SK-N-SH treated with all-trans-retinoic acid at 6 μM for 48 hours (cell line): ENCODE data around the gene OXCT1.

Experiments used
- ATAC-seq: fragments of 200-7000 bp; cut with Tn5 transposase; 3 replicates; pipeline ENCODE4 v1.9.1; 2020; ENCODE audit warnings: mild to moderate bottlenecking, moderate library complexity
- ARNTL ChIP-seq: fragments of 450-650 bp; formaldehyde crosslinking; IDR thresholded peaks from 2 replicates; pipeline ENCODE4 v1.5.0; 2020; ENCODE audit warnings: low read depth, mild to moderate bottlenecking, moderate library complexity, borderline replicate concordance
- CREB5 ChIP-seq: fragments of 250-450 bp; sonication (Bioruptor Pico); IDR thresholded peaks from 2 replicates; pipeline ENCODE4 v1.5.1; 2020; ENCODE audit warnings: low read depth, mild to moderate bottlenecking, moderate library complexity
- CSDC2 ChIP-seq: fragments of 250-450 bp; sonication (Bioruptor Pico); IDR thresholded peaks from 2 replicates; pipeline ENCODE4 v1.5.0; 2020; ENCODE audit warnings: mild to moderate bottlenecking, moderate library complexity
- CSRNP3 ChIP-seq: fragments of 250-450 bp; sonication (Bioruptor Pico); IDR thresholded peaks from 2 replicates; pipeline ENCODE4 v1.5.1; 2021; ENCODE audit warnings: mild to moderate bottlenecking, moderate library complexity
- ESRRG ChIP-seq: fragments of 250-450 bp; sonication (Bioruptor Pico); IDR thresholded peaks from 2 replicates; pipeline ENCODE4 v1.6.1; 2021; ENCODE audit warnings: mild to moderate bottlenecking
- ISL1 ChIP-seq: fragments of 250-450 bp; sonication (Bioruptor Pico); IDR thresholded peaks from 2 replicates; pipeline ENCODE4 v2.1.2; 2022; ENCODE audit warnings: mild to moderate bottlenecking, moderate library complexity
- OSR1 ChIP-seq: fragments of 250-450 bp; sonication (Bioruptor Pico); IDR thresholded peaks from 2 replicates; pipeline ENCODE4 v1.8.0; 2022; ENCODE audit warnings: moderate library complexity, mild to moderate bottlenecking, inconsistent platforms
- PATZ1 ChIP-seq: fragments of 250-450 bp; sonication (Bioruptor Pico); IDR thresholded peaks from 2 replicates; pipeline ENCODE4 v1.8.0; 2020; ENCODE audit warnings: mild to moderate bottlenecking, moderate library complexity, borderline replicate concordance
- PPARA ChIP-seq: fragments of 250-450 bp; sonication (Bioruptor Pico); IDR thresholded peaks from 2 replicates; pipeline ENCODE4 v1.5.0; 2020; ENCODE audit warnings: mild to moderate bottlenecking, borderline replicate concordance
- RARB ChIP-seq: fragments of 250-450 bp; sonication (Bioruptor Pico); IDR thresholded peaks from 2 replicates; pipeline ENCODE4 v1.8.0; 2021; ENCODE audit warnings: mild to moderate bottlenecking, moderate library complexity
- SNAI2 ChIP-seq: fragments of 250-450 bp; sonication (Bioruptor Pico); IDR thresholded peaks from 2 replicates; pipeline ENCODE4 v1.5.0; 2020; ENCODE audit warnings: mild to moderate bottlenecking, moderate library complexity
- TCF4 ChIP-seq: fragments of 250-450 bp; sonication (Bioruptor Pico); IDR thresholded peaks from 2 replicates; pipeline ENCODE4 v1.8.0; 2021; ENCODE audit warnings: mild to moderate bottlenecking, moderate library complexity, borderline replicate concordance
- TOX ChIP-seq: fragments of 250-450 bp; sonication (Bioruptor Pico); IDR thresholded peaks from 2 replicates; pipeline ENCODE4 v1.8.0; 2021; ENCODE audit warnings: mild to moderate bottlenecking, moderate library complexity, borderline replicate concordance
- ZC3H10 ChIP-seq: fragments of 250-450 bp; sonication (Bioruptor Pico); IDR thresholded peaks from 2 replicates; pipeline ENCODE4 v1.5.1; 2021; ENCODE audit warnings: mild to moderate bottlenecking, moderate library complexity
- ZFP3 ChIP-seq: fragments of 250-450 bp; sonication (Bioruptor Pico); IDR thresholded peaks from 2 replicates; pipeline ENCODE4 v1.5.0; 2020; ENCODE audit warnings: mild to moderate bottlenecking, moderate library complexity
- ZFP30 ChIP-seq: fragments of 450-650 bp; formaldehyde crosslinking; IDR thresholded peaks from 2 replicates; pipeline ENCODE4 v1.5.0; 2022; ENCODE audit warnings: mild to moderate bottlenecking, moderate library complexity
- ZNF70 ChIP-seq: fragments of 450-650 bp; formaldehyde crosslinking; IDR thresholded peaks from 2 replicates; pipeline ENCODE4 v1.5.0; 2020; ENCODE audit warnings: mild to moderate bottlenecking, moderate library complexity
- ZNF8 ChIP-seq: fragments of 450-650 bp; formaldehyde crosslinking; IDR thresholded peaks from 2 replicates; pipeline ENCODE4 v1.5.0; 2020; ENCODE audit warnings: mild to moderate bottlenecking, moderate library complexity
- TF ChIP-seq, protein P1 (sequence below): fragments of 250-450 bp; sonication (Bioruptor Pico); IDR thresholded peaks from 2 replicates; pipeline ENCODE4 v1.8.0; 2021; ENCODE audit warnings: low read depth, mild to moderate bottlenecking, moderate library complexity, borderline replicate concordance
- TF ChIP-seq, protein P2 (sequence below): fragments of 250-450 bp; sonication (Bioruptor Pico); IDR thresholded peaks from 2 replicates; pipeline ENCODE4 v1.5.0; 2020; ENCODE audit warnings: mild to moderate bottlenecking, moderate library complexity

Gene OXCT1

GRCh38 chr5:41871852-41872251 is 1.6 kb upstream of the OXCT1 start:
- no peak for ATAC-seq
- TF ChIP-seq ZFP3 (CRISPR knock-in tag) (no peak), ESRRG (no peak), PATZ1 (no peak), PPARA (CRISPR knock-in tag) (no peak), OSR1 (CRISPR knock-in tag) (no peak), CSDC2 (CRISPR knock-in tag) (no peak), TCF4 (CRISPR knock-in tag) (no peak), CSRNP3 (CRISPR knock-in tag) (no peak)

- no peak for TF ChIP-seq CSDC2 (CRISPR knock-in tag)
- TF ChIP-seq PATZ1 = no peak
- TF ChIP-seq, protein P1, sequence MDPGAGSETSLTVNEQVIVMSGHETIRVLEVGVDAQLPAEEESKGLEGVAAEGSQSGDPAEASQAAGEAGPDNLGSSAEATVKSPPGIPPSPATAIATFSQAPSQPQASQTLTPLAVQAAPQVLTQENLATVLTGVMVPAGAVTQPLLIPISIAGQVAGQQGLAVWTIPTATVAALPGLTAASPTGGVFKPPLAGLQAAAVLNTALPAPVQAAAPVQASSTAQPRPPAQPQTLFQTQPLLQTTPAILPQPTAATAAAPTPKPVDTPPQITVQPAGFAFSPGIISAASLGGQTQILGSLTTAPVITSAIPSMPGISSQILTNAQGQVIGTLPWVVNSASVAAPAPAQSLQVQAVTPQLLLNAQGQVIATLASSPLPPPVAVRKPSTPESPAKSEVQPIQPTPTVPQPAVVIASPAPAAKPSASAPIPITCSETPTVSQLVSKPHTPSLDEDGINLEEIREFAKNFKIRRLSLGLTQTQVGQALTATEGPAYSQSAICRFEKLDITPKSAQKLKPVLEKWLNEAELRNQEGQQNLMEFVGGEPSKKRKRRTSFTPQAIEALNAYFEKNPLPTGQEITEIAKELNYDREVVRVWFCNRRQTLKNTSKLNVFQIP (CRISPR knock-in tag) = no peak
- TF ChIP-seq OSR1 (CRISPR knock-in tag) = no peak
- TF ChIP-seq PPARA (CRISPR knock-in tag) = no peak
- ATAC-seq = no peak
Observed at GRCh38 chr5:41870627-41871048, 413 bp upstream of the OXCT1 start.

DNA sequence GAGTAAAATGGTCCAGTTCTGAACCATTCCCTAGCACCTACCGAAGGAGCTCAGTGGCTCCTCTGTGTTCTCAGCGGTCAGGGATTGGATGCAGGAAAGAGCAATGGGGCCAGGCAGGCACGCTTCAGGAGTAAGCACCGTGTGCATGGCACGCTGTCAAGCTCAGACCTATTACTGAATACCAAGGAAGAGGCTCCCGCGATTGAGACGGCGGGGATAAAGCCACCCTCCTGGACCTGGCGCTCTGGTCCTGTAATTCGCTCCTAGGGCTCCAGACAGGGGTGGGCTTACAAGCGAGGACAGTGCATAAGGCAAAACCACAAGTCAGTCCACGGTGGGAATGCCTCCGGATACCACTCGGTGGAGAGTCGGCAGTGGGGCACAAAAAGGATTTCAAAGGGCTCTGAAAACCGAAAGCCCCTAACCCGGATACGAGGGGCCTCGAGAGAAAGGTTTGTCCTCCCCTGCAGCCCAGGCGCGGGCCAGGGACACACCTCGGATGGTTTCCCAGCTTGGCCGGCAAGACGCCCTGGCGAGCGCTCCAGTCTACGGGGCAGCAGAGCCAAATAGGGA is 988 bp downstream of the OXCT1 start:
- TF ChIP-seq PATZ1 (no peak), RARB (CRISPR knock-in tag) (no peak), TOX (CRISPR knock-in tag) (no peak), ESRRG (no peak), SNAI2 (no peak), ARNTL (CRISPR knock-in tag) (no peak)
- TF ChIP-seq, protein P2, sequence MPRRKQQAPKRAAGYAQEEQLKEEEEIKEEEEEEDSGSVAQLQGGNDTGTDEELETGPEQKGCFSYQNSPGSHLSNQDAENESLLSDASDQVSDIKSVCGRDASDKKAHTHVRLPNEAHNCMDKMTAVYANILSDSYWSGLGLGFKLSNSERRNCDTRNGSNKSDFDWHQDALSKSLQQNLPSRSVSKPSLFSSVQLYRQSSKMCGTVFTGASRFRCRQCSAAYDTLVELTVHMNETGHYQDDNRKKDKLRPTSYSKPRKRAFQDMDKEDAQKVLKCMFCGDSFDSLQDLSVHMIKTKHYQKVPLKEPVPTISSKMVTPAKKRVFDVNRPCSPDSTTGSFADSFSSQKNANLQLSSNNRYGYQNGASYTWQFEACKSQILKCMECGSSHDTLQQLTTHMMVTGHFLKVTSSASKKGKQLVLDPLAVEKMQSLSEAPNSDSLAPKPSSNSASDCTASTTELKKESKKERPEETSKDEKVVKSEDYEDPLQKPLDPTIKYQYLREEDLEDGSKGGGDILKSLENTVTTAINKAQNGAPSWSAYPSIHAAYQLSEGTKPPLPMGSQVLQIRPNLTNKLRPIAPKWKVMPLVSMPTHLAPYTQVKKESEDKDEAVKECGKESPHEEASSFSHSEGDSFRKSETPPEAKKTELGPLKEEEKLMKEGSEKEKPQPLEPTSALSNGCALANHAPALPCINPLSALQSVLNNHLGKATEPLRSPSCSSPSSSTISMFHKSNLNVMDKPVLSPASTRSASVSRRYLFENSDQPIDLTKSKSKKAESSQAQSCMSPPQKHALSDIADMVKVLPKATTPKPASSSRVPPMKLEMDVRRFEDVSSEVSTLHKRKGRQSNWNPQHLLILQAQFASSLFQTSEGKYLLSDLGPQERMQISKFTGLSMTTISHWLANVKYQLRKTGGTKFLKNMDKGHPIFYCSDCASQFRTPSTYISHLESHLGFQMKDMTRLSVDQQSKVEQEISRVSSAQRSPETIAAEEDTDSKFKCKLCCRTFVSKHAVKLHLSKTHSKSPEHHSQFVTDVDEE (CRISPR knock-in tag) = no peak
- peak; percentile 59 for ATAC-seq

DNA sequence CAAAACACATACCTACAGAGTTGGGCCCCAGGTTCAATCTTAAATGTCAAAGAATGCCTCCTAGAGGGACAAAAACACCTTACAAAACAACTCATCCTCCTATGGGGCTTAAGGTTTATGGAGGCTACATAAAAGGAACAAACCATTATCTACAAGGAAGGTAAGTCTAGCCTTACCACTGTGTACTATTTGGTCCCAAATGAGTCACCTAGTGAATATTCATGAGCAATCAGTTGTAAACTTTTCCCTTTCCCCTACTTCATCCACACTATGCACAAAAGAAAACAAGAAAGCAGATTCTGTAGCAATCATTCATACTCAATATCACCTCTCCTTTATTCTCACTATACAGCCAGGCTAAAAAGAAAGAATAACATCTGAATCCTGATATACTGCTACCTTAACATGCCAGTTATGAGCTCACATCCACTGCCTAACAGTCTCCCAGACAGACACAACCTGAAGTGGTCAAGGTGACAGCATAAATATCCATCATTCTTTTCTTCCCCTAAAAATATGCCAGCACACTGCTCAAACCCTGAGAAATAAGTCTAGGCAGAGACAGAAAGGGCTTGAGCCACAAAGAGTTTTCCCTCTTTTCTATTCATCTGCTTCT is 6.2 kb downstream of the OXCT1 start:
- ATAC-seq = no peak; the same call in 2 of the 3 replicates
- no peak for TF ChIP-seq ZNF70
- no peak for TF ChIP-seq OSR1 (CRISPR knock-in tag)
- TF ChIP-seq ZNF8 = no peak
- TF ChIP-seq ZFP3 (CRISPR knock-in tag) = no peak
- TF ChIP-seq ARNTL (CRISPR knock-in tag) = no peak
- no peak for TF ChIP-seq ZC3H10
- TF ChIP-seq PPARA (CRISPR knock-in tag) = no peak
- no peak for TF ChIP-seq PATZ1
- no peak for TF ChIP-seq RARB (CRISPR knock-in tag)
- no peak for TF ChIP-seq CREB5 (CRISPR knock-in tag)
- no peak for TF ChIP-seq ZFP30 (CRISPR knock-in tag)
- no peak for TF ChIP-seq ISL1 (CRISPR knock-in tag)
